ENCODE results near the gene ZFYVE21.

ZFYVE21 gene

GRCh38 chr14:103782376-103782775, 66.8 kb downstream of the ZFYVE21 start:
- no peak for DNase-seq (ENCODE audit: low read depth)
- H3K4me3 ChIP-seq (ENCODE audit: low read depth, low read length), result no peak overlapping the region
- no peak for TF ChIP-seq CTCF (IDR thresholded peaks at IDR 0.05; ENCODE audit: insufficient read depth, low read depth, low read length, missing control alignments)
